Mesodermal cell (in vitro differentiated cells): Measurements from ENCODE around the gene CNTNAP3B. TPM values are rescaled to one million over a fixed set of nuclear protein-coding genes. Genes with fewer than 3 reads are reported as not detected.
"Not testable (repeated sequence)": the region's sequence is repeated elsewhere in the genome, so short reads cannot be mapped to it uniquely, and the experiment has no call there.

Experiments
- H3K27ac ChIP-seq: 2 replicates; pipeline ENCODE4 v1.7.0; 2013; ENCODE audit warnings: mild to moderate bottlenecking, low read depth, low read length, moderate library complexity; ENCODE audit not compliant: severe bottlenecking
- H3K36me3 ChIP-seq: 2 replicates; pipeline ENCODE4 v1.7.1; 2013; ENCODE audit warnings: mild to moderate bottlenecking, low read length, moderate library complexity; ENCODE audit not compliant: control insufficient read depth, insufficient read depth
- H3K4me1 ChIP-seq: one replicate; pipeline ENCODE4 v1.7.1; 2013; ENCODE audit warnings: mild to moderate bottlenecking, low read length; ENCODE audit not compliant: insufficient read depth, control insufficient read depth, poor library complexity, severe bottlenecking
- H3K4me3 ChIP-seq: 2 replicates; pipeline ENCODE4 v1.7.0; 2013; ENCODE audit warnings: low read length, control low read depth, mild to moderate bottlenecking; ENCODE audit not compliant: insufficient read depth, poor library complexity, severe bottlenecking; ENCODE audit errors: extremely low read depth
- H3K9me3 ChIP-seq: 2 replicates; pipeline ENCODE4 v1.7.1; 2013; ENCODE audit warnings: mild to moderate bottlenecking, low read length, moderate library complexity; ENCODE audit not compliant: control insufficient read depth
- WGBS, 2 experiments: methylation state at CpG; one replicate each; pipeline ENCODE4 v1.1.5; 2013; ENCODE audit warnings: missing lambda C conversion rate in 2 of 2; ENCODE audit not compliant: insufficient coverage in 2 of 2; 5-methylcytosine and 5-hydroxymethylcytosine counted together
- polyA plus RNA-seq, 2 experiments: library from polyadenylated mRNA; stranded (reverse); fragments of 50-300 nt; gene quantifications; one replicate each; pipeline ENCODE4 v1.2.3, GENCODE V29; 2013

CNTNAP3B gene
- 2.9 TPM for polyA plus RNA-seq (2013, experiment 1 of 2)
- 2.3 TPM for polyA plus RNA-seq (2013, experiment 2 of 2)

DNA sequence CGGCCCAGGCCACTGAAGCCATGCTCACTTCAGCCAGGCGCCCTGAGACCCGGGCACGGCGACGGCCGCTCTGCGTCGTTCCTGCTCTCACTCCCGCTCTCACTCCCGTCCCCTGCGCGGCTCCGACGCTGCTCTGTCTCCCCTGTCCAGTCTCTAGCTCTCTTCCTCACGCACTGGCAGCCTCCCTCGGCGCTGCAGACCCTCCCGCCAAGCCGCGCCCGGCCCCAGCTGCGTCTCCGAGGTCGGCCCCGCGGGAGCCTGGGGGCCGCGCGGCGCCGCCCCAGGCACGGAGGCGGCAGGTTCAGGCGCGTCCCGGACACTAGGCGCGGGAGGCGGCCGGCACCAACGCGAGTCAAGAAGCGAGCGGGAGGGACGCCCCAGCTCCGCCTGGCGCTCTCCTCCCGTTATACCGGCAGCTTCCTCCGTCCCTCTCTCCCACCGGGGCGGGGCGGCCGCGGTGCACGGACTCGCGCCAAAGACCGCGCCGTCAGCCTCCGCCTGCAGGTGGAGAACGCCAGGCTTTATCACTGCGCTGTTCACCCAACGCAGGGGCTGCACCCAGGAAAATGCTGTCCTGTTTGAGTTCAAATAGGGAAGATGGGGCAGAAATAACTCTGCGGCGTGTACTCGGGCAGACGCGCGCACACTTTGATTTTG lies at the start of gene CNTNAP3B:
CNTNAP3B (minus strand) TSS at position 354 of the 657 bp plus-strand sequence; CDS start at position 22, 332 bp downstream.
- peak within 1 kb of the TSS; percentile 23 for H3K4me3 ChIP-seq
- 0% methylated on average over 4 of the region's 72 CpGs; no CpG with 5 or more reads in 1 of the 2 experiments for WGBS, 2 experiments
- H3K4me1 ChIP-seq, H3K36me3 ChIP-seq, H3K27ac ChIP-seq, H3K9me3 ChIP-seq: not testable (repeated sequence)

DNA sequence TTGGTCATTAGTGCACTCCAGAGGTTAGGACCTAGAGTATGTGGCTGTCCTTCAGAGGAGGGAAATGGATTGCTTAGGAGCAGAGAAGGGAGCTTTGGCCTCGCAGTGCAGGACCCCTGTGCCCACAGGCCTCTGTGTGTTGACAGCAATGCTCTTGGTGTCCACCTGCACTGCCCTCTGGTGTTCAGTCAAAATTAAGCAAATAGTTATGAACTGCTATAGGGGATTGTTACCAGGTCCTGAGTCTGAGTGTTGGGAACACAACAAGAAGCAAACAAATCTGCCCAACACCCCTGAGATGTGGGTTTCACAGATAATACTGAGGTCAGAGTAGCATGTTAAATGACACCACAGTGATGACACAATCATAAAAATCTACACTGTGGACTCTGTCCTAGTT lies 31.1 kb upstream of the CNTNAP3B start:
- H3K9me3 ChIP-seq, H3K27ac ChIP-seq, H3K4me1 ChIP-seq, H3K4me3 ChIP-seq, H3K36me3 ChIP-seq: not testable (repeated sequence)
- WGBS, 2 experiments: no CpG with 5 or more reads among the region's 1 CpG

GRCh38 chr9:42127056-42127841 lies 2.0 kb downstream of the CNTNAP3B start:
- not testable (repeated sequence) for H3K4me1 ChIP-seq, H3K9me3 ChIP-seq, H3K36me3 ChIP-seq, H3K27ac ChIP-seq
- H3K4me3 ChIP-seq: peak overlapping the region; percentile 5
- WGBS, 2 experiments: 50% methylated on average over 4 of the region's 12 CpGs; no CpG with 5 or more reads in 1 of the 2 experiments

DNA sequence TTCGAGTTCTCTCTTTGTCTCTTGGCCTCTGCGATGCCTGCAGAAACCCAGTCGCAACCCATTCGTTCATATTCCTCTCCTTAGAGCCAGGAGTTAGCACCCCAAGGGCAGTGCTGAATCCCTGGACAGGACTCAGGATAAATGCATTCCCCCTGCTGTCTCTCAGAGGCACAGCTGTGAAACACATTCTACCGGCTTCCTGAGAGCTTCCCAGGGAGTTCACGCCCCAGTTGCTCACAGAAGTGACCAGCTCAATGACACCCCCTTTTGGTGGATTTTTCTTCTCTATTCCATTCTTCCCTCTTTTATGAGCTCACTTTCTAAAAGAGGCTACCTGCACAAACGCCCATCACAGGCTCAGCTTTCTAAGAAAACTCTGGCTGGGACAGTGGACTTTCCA lies 8.2 kb downstream of the CNTNAP3B start:
- not testable (repeated sequence) for H3K4me1 ChIP-seq, H3K9me3 ChIP-seq, H3K27ac ChIP-seq, H3K4me3 ChIP-seq, H3K36me3 ChIP-seq
- no CpG with 5 or more reads among the region's 7 CpGs for whole genome bisulfite sequencing, 2 experiments

GRCh38 chr9:42095929-42096328 lies 33.3 kb downstream of the CNTNAP3B start:
- not testable (repeated sequence) for H3K9me3 ChIP-seq, H3K4me3 ChIP-seq, H3K27ac ChIP-seq, H3K4me1 ChIP-seq, H3K36me3 ChIP-seq
- WGBS, 2 experiments: no CpG with 5 or more reads among the region's 9 CpGs

GRCh38 chr9:42084559-42084952 lies 44.7 kb downstream of the CNTNAP3B start:
- not testable (repeated sequence) for H3K27ac ChIP-seq, H3K36me3 ChIP-seq, H3K4me1 ChIP-seq, H3K9me3 ChIP-seq, H3K4me3 ChIP-seq
- WGBS, 2 experiments: no CpG with 5 or more reads among the region's 1 CpG

DNA sequence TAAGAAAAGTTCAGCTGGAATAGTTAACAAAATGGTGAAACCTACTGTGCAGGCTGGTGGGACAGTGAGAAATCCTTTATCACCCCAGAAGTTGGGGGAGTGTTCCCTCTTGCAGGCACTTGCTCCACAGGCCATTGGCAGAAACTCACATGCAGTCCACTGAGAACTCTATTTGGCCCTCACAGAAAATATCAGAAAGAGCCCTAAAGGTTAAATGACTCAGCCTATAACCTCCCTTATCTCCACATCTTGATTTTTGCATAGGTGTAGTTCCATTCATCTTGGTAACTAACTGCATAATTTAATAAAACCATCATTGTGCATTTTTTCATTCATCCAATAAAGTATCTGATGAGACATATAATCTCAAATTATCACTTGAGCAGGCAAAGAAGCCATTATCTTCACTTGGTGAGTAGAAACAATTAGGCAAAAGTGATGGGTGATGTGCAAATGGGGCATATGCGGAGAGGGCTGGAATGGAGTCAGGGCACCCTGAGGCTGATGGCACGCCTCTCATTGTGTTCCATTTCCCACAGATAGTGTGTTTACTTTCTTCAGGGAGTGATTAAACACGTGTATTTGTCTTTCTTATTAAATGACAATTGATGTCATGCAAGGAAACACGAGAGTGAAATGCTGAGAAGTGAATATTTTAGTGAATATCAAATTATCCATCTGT lies 45.2 kb downstream of the CNTNAP3B start:
- not testable (repeated sequence) for H3K4me1 ChIP-seq, H3K27ac ChIP-seq, H3K9me3 ChIP-seq, H3K36me3 ChIP-seq, H3K4me3 ChIP-seq
- no CpG with 5 or more reads among the region's 4 CpGs for WGBS, 2 experiments

DNA sequence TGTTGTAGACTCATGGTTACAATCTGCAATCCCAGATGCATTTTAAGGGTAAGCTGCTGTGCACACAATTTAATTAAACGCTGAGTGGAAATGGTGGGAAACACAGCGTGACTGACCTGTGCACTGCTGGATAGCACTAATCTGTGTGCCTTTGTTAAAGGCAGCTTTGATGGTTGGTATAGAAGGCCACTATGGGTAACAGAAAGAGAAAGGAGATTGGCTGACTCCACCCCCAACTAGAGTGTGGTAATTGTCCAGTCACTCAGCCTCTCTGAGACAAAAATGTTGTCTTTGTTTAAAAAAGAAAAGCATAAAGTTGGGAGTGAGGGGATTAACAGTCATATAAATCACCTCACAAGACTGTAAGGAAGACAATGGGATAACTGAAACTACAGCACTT lies 48.9 kb downstream of the CNTNAP3B start:
- not testable (repeated sequence) for H3K4me1 ChIP-seq, H3K36me3 ChIP-seq, H3K4me3 ChIP-seq, H3K27ac ChIP-seq, H3K9me3 ChIP-seq
- 100% methylated on average over 1 of the region's 2 CpGs; no CpG with 5 or more reads in 1 of the 2 experiments for WGBS, 2 experiments

DNA sequence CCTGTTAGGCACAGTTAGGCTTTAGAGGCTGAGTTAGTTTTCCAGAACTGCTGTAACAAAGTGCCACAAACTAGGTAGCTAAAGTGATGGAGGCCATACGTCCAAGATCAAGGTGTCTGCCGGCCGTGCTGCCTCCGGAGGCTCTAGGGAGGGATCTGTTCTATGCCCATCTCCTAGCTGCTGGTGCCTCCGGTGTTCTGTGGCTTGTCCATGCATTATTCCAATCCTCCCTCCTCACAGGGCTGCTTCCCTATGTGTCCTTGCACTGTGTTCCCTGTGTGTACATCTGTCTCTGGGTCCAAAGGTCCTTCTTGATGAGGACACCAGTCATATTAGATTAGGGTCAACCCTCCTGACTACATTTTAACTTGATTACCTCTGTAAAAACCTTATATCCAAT lies 54.4 kb downstream of the CNTNAP3B start:
- H3K4me3 ChIP-seq, H3K27ac ChIP-seq, H3K4me1 ChIP-seq, H3K36me3 ChIP-seq, H3K9me3 ChIP-seq: not testable (repeated sequence)
- no CpG with 5 or more reads among the region's 5 CpGs for WGBS, 2 experiments

DNA sequence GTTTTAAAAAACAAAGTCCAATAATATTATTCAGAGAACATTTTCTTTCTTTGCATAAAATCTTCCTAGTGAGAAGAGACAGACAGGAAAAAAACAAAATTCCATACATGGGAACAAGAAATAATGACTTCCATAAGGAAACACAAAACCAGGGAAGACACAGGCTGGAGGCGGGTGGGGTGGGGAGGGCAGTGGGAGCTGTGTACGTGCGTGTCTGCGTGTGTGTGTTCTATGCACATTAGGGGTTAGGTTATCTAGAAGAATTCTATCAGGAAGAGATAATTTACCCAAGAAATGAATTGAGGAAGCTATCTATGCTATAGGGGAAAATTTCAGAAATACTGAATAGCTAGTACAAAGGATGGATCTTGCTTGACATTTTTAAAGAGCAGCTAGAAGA lies 58.2 kb downstream of the CNTNAP3B start:
- H3K27ac ChIP-seq, H3K9me3 ChIP-seq, H3K36me3 ChIP-seq, H3K4me3 ChIP-seq, H3K4me1 ChIP-seq: not testable (repeated sequence)
- no CpG with 5 or more reads among the region's 4 CpGs for WGBS, 2 experiments
